HG02571 (cell line): ENCODE data around the gene PACRG.
A peak's percentile ranks its signal among the peaks of the same experiment; 100 is the strongest.

ENCODE experiments used
- ATAC-seq: cut with Tn5 transposase; IDR thresholded peaks from one replicate; pipeline ENCODE4 v1.9.1; 2021; ENCODE audit warnings: mild to moderate bottlenecking, moderate library complexity; ENCODE audit not compliant: unreplicated experiment

The PACRG gene

GRCh38 chr6:163165155-163165910 is 437.6 kb downstream of the PACRG start:
- ATAC-seq = no peak

GRCh38 chr6:163165922-163166321 is 438.1 kb downstream of the PACRG start:
- no peak for ATAC-seq

GRCh38 chr6:163166507-163166906 is 438.7 kb downstream of the PACRG start:
- ATAC-seq = no peak

GRCh38 chr6:163169521-163169920 is 441.7 kb downstream of the PACRG start:
- no peak for ATAC-seq

- ATAC-seq = peak; percentile 66
Observed at GRCh38 chr6:163170294-163170883, 442.6 kb downstream of the PACRG start.

GRCh38 chr6:163173741-163174140 is 446.0 kb downstream of the PACRG start:
- ATAC-seq = no peak

- ATAC-seq = no peak
Observed at GRCh38 chr6:163175301-163175700, 447.5 kb downstream of the PACRG start.

GRCh38 chr6:163176097-163176496 is 448.3 kb downstream of the PACRG start:
- no peak for ATAC-seq

GRCh38 chr6:163177007-163177406 is 449.2 kb downstream of the PACRG start:
- no peak for ATAC-seq

- ATAC-seq = no peak
Observed at GRCh38 chr6:163177892-163178420, 450.2 kb downstream of the PACRG start.

GRCh38 chr6:163179061-163179460 is 451.3 kb downstream of the PACRG start:
- no peak for ATAC-seq

- no peak for ATAC-seq
Observed at GRCh38 chr6:163179721-163180120, 451.9 kb downstream of the PACRG start.

- no peak for ATAC-seq
Observed at GRCh38 chr6:163180874-163181541, 453.2 kb downstream of the PACRG start.

GRCh38 chr6:163181666-163182180 is 453.9 kb downstream of the PACRG start:
- no peak for ATAC-seq

GRCh38 chr6:163182696-163183095 is 454.9 kb downstream of the PACRG start:
- no peak for ATAC-seq

GRCh38 chr6:163183806-163184205 is 456.0 kb downstream of the PACRG start:
- no peak for ATAC-seq

GRCh38 chr6:163185744-163186143 is 458.0 kb downstream of the PACRG start:
- ATAC-seq = no peak

- no peak for ATAC-seq
Observed at GRCh38 chr6:163186527-163186926, 458.8 kb downstream of the PACRG start.

- ATAC-seq = no peak
Observed at GRCh38 chr6:163187201-163187600, 459.4 kb downstream of the PACRG start.

GRCh38 chr6:163187606-163188005 is 459.8 kb downstream of the PACRG start:
- no peak for ATAC-seq

- ATAC-seq = no peak
Observed at GRCh38 chr6:163188746-163189145, 461.0 kb downstream of the PACRG start.

- ATAC-seq = no peak
Observed at GRCh38 chr6:163189609-163190008, 461.8 kb downstream of the PACRG start.
